Measurements from ENCODE around the gene MTMR11.

The MTMR11 gene

GRCh38 chr1:149942207-149942606, 5.5 kb upstream of the MTMR11 start:
- no peak for TF ChIP-seq CSRNP3 (CRISPR knock-in tag; IDR thresholded peaks at IDR 0.05)
- TF ChIP-seq CSDC2 (CRISPR knock-in tag; IDR thresholded peaks at IDR 0.05), result no peak
- TF ChIP-seq CREB5 (CRISPR knock-in tag; IDR thresholded peaks at IDR 0.05; ENCODE audit: low read depth), result no peak
- no peak for TF ChIP-seq SNAI2 (CRISPR knock-in tag; IDR thresholded peaks at IDR 0.05)
- no peak for TF ChIP-seq TOX (CRISPR knock-in tag; IDR thresholded peaks at IDR 0.05; ENCODE audit: borderline replicate concordance)
- TF ChIP-seq ESRRG (CRISPR knock-in tag; IDR thresholded peaks at IDR 0.05), result no peak
- no peak for TF ChIP-seq TCF4 (CRISPR knock-in tag; IDR thresholded peaks at IDR 0.05; ENCODE audit: borderline replicate concordance)
- no peak for TF ChIP-seq POU6F1 (CRISPR knock-in tag; IDR thresholded peaks at IDR 0.05; ENCODE audit: borderline replicate concordance, low read depth)
- no peak for TF ChIP-seq ZNF565 (CRISPR knock-in tag; conservative IDR thresholded peaks at IDR 0.05; ENCODE audit: low read depth)
- TF ChIP-seq ZNF70 (CRISPR knock-in tag; IDR thresholded peaks at IDR 0.05), result no peak
- TF ChIP-seq ZC3H10 (CRISPR knock-in tag; IDR thresholded peaks at IDR 0.05), result no peak
- no peak for TF ChIP-seq RARB (CRISPR knock-in tag; IDR thresholded peaks at IDR 0.05)
- no peak for TF ChIP-seq ZNF8 (CRISPR knock-in tag; IDR thresholded peaks at IDR 0.05)
- TF ChIP-seq ISL1 (CRISPR knock-in tag; IDR thresholded peaks at IDR 0.05), result no peak
- no peak for TF ChIP-seq OSR1 (CRISPR knock-in tag; IDR thresholded peaks at IDR 0.05)
- TF ChIP-seq ZFP3 (CRISPR knock-in tag; IDR thresholded peaks at IDR 0.05), result no peak
- no peak for TF ChIP-seq TSHZ2 (CRISPR knock-in tag; IDR thresholded peaks at IDR 0.05)
- TF ChIP-seq PPARA (CRISPR knock-in tag; IDR thresholded peaks at IDR 0.05; ENCODE audit: borderline replicate concordance), result no peak
- TF ChIP-seq ZFP30 (CRISPR knock-in tag; IDR thresholded peaks at IDR 0.05), result no peak

GRCh38 chr1:149940427-149940826, 3.7 kb upstream of the MTMR11 start:
- TF ChIP-seq TOX (CRISPR knock-in tag; IDR thresholded peaks at IDR 0.05; ENCODE audit: borderline replicate concordance) (no peak), ZC3H10 (CRISPR knock-in tag; IDR thresholded peaks at IDR 0.05) (no peak), TCF4 (CRISPR knock-in tag; IDR thresholded peaks at IDR 0.05; ENCODE audit: borderline replicate concordance) (no peak), ARNTL (CRISPR knock-in tag; IDR thresholded peaks at IDR 0.05; ENCODE audit: borderline replicate concordance, low read depth) (no peak), RARB (CRISPR knock-in tag; IDR thresholded peaks at IDR 0.05) (no peak), CSDC2 (CRISPR knock-in tag; IDR thresholded peaks at IDR 0.05) (no peak)
- no peak for ATAC-seq

More at GRCh38 chr1:149942207-149942606, 5.5 kb upstream of the MTMR11 start:
- peak; percentile 48 for ATAC-seq

- peak; percentile 0; the same call in 2 of the 3 replicates for ATAC-seq
Observed at GRCh38 chr1:149938668-149939003, 2.0 kb upstream of the MTMR11 start.

GRCh38 chr1:149937759-149938158, 1.1 kb upstream of the MTMR11 start:
- ATAC-seq, result no peak
- no peak for TF ChIP-seq ZFP30 (CRISPR knock-in tag; IDR thresholded peaks at IDR 0.05)
- no peak for TF ChIP-seq CSRNP3 (CRISPR knock-in tag; IDR thresholded peaks at IDR 0.05)
- TF ChIP-seq POU6F1 (CRISPR knock-in tag; IDR thresholded peaks at IDR 0.05; ENCODE audit: borderline replicate concordance, low read depth), result no peak
- TF ChIP-seq ZC3H10 (CRISPR knock-in tag; IDR thresholded peaks at IDR 0.05), result no peak
- no peak for TF ChIP-seq TCF4 (CRISPR knock-in tag; IDR thresholded peaks at IDR 0.05; ENCODE audit: borderline replicate concordance)
- TF ChIP-seq OSR1 (CRISPR knock-in tag; IDR thresholded peaks at IDR 0.05), result no peak
- TF ChIP-seq ZNF8 (CRISPR knock-in tag; IDR thresholded peaks at IDR 0.05), result no peak
- TF ChIP-seq PATZ1 (CRISPR knock-in tag; IDR thresholded peaks at IDR 0.05; ENCODE audit: borderline replicate concordance), result no peak
- TF ChIP-seq ARNTL (CRISPR knock-in tag; IDR thresholded peaks at IDR 0.05; ENCODE audit: borderline replicate concordance, low read depth), result no peak
- TF ChIP-seq CSDC2 (CRISPR knock-in tag; IDR thresholded peaks at IDR 0.05), result no peak
- TF ChIP-seq SNAI2 (CRISPR knock-in tag; IDR thresholded peaks at IDR 0.05), result no peak
